ENCODE data around the gene BLOC1S4.
"Not testable (repeated sequence)": the region's sequence is repeated elsewhere in the genome, so short reads cannot be mapped to it uniquely, and the experiment has no call there.

The BLOC1S4 gene

GRCh38 chr4:6749340-6750171 is 33.6 kb downstream of the BLOC1S4 start:
- TF ChIP-seq TAF1 (IDR thresholded peaks at IDR 0.05; ENCODE audit: borderline replicate concordance, low read depth, low read length) (no peak), POLR2A (IDR thresholded peaks at IDR 0.05; ENCODE audit: low read depth, low read length) (no peak), POLR2AphosphoS5 (IDR thresholded peaks at IDR 0.05; ENCODE audit: low read depth, low read length) (no peak)
- DNase-seq (ENCODE audit: insufficient read length) = no peak
- no peak for FAIRE-seq

GRCh38 chr4:6750286-6751221 is 34.6 kb downstream of the BLOC1S4 start:
- no peak for TF ChIP-seq TAF1 (IDR thresholded peaks at IDR 0.05; ENCODE audit: borderline replicate concordance, low read depth, low read length)
- FAIRE-seq (no peak), DNase-seq (ENCODE audit: insufficient read length) (no peak)

GRCh38 chr4:6751611-6752485 is 35.9 kb downstream of the BLOC1S4 start:
- TF ChIP-seq POLR2AphosphoS5 (IDR thresholded peaks at IDR 0.05; ENCODE audit: low read depth, low read length) (no peak), POLR2A (IDR thresholded peaks at IDR 0.05; ENCODE audit: low read depth, low read length) (no peak), TAF1 (IDR thresholded peaks at IDR 0.05; ENCODE audit: borderline replicate concordance, low read depth, low read length) (no peak)
- DNase-seq (ENCODE audit: insufficient read length) = no peak
- no peak for FAIRE-seq

GRCh38 chr4:6752486-6752829 is 36.5 kb downstream of the BLOC1S4 start:
- DNase-seq (ENCODE audit: insufficient read length) (no peak), FAIRE-seq (no peak)
- TF ChIP-seq POLR2A (IDR thresholded peaks at IDR 0.05; ENCODE audit: low read depth, low read length) = no peak
- TF ChIP-seq TAF1 (IDR thresholded peaks at IDR 0.05; ENCODE audit: borderline replicate concordance, low read depth, low read length) = no peak
- TF ChIP-seq POLR2AphosphoS5 (IDR thresholded peaks at IDR 0.05; ENCODE audit: low read depth, low read length) = no peak

GRCh38 chr4:6753103-6753560 is 37.2 kb downstream of the BLOC1S4 start:
- TF ChIP-seq POLR2A (IDR thresholded peaks at IDR 0.05; ENCODE audit: low read depth, low read length) = no peak
- TF ChIP-seq POLR2AphosphoS5 (IDR thresholded peaks at IDR 0.05; ENCODE audit: low read depth, low read length) = no peak
- no peak for TF ChIP-seq TAF1 (IDR thresholded peaks at IDR 0.05; ENCODE audit: borderline replicate concordance, low read depth, low read length)
- FAIRE-seq = no peak
- DNase-seq (ENCODE audit: insufficient read length) = no peak

- no peak for TF ChIP-seq POLR2AphosphoS5 (IDR thresholded peaks at IDR 0.05; ENCODE audit: low read depth, low read length)
- no peak for TF ChIP-seq TAF1 (IDR thresholded peaks at IDR 0.05; ENCODE audit: borderline replicate concordance, low read depth, low read length)
- no peak for TF ChIP-seq POLR2A (IDR thresholded peaks at IDR 0.05; ENCODE audit: low read depth, low read length)
- no peak for DNase-seq (ENCODE audit: insufficient read length)
- no peak for FAIRE-seq
Measured at GRCh38 chr4:6753891-6754290, 37.9 kb downstream of the BLOC1S4 start.

- FAIRE-seq = no peak
- no peak for DNase-seq (ENCODE audit: insufficient read length)
- TF ChIP-seq TAF1 (IDR thresholded peaks at IDR 0.05; ENCODE audit: borderline replicate concordance, low read depth, low read length) (no peak), POLR2A (IDR thresholded peaks at IDR 0.05; ENCODE audit: low read depth, low read length) (no peak), POLR2AphosphoS5 (IDR thresholded peaks at IDR 0.05; ENCODE audit: low read depth, low read length) (no peak)
Measured at GRCh38 chr4:6754481-6755087, 38.6 kb downstream of the BLOC1S4 start.

GRCh38 chr4:6755088-6755753 is 39.2 kb downstream of the BLOC1S4 start:
- TF ChIP-seq POLR2A (IDR thresholded peaks at IDR 0.05; ENCODE audit: low read depth, low read length) (no peak), POLR2AphosphoS5 (IDR thresholded peaks at IDR 0.05; ENCODE audit: low read depth, low read length) (no peak)
- no peak for FAIRE-seq
- no peak for DNase-seq (ENCODE audit: insufficient read length)

GRCh38 chr4:6756345-6756744 is 40.4 kb downstream of the BLOC1S4 start:
- FAIRE-seq; DNase-seq (ENCODE audit: insufficient read length): not testable (repeated sequence)

GRCh38 chr4:6758728-6759127 is 42.8 kb downstream of the BLOC1S4 start:
- TF ChIP-seq POLR2A (IDR thresholded peaks at IDR 0.05; ENCODE audit: low read depth, low read length) = no peak
- TF ChIP-seq POLR2AphosphoS5 (IDR thresholded peaks at IDR 0.05; ENCODE audit: low read depth, low read length) = no peak
- no peak for TF ChIP-seq TAF1 (IDR thresholded peaks at IDR 0.05; ENCODE audit: borderline replicate concordance, low read depth, low read length)
- DNase-seq (ENCODE audit: insufficient read length) = no peak
- FAIRE-seq = no peak
